Testis (tissue), 3 donors: ENCODE measurements around the gene NHLRC2. TPM values are rescaled to one million over a fixed set of nuclear protein-coding genes. Genes with fewer than 3 reads are reported as not detected.

Source experiments
- DNase-seq: peaks from one replicate; pipeline ENCODE4 v3.0.0-alpha.2; 2019
- H3K27ac ChIP-seq, 2 donors: fragments of 200-600 bp; sonication (generic); one replicate each; pipeline ENCODE4 v1.5.1; 2019
- H3K27me3 ChIP-seq: fragments of 200-600 bp; sonication (generic); one replicate; pipeline ENCODE4 v1.5.1; 2019
- H3K36me3 ChIP-seq: fragments of 200-600 bp; sonication (generic); one replicate; pipeline ENCODE4 v1.5.1; 2017; ENCODE audit warnings: low read depth; ENCODE audit errors: missing control alignments
- H3K4me1 ChIP-seq: fragments of 200-600 bp; sonication (generic); one replicate; pipeline ENCODE4 v1.5.1; 2019
- H3K4me3 ChIP-seq, 2 donors: fragments of 200-600 bp; sonication (generic); one replicate each; pipeline ENCODE4 v1.5.1; 2017 to 2019
- H3K9me3 ChIP-seq: fragments of 200-600 bp; sonication (generic); one replicate; pipeline ENCODE4 v1.5.1; 2017
- CTCF ChIP-seq, 3 experiments: fragments of 450-650 bp in 2 of 3; fragments of 200-600 bp in 1 of 3; sonication (generic) in 1 of 3; IDR thresholded peaks; one replicate each; pipeline ENCODE4 v1.5.1; 2016 to 2019; ENCODE audit warnings: antibody characterized with exemption in 3 of 3, mild to moderate bottlenecking in 2 of 3, moderate library complexity in 1 of 3
- POLR2A ChIP-seq: fragments of 450-650 bp; IDR thresholded peaks from one replicate; pipeline ENCODE4 v1.6.1; 2017; ENCODE audit warnings: antibody characterized with exemption, mild to moderate bottlenecking, moderate library complexity
- WGBS, 2 donors: methylation state at CpG; one replicate each; pipeline ENCODE4 v1.1.5; 2018; 5-methylcytosine and 5-hydroxymethylcytosine counted together
- intact Hi-C: fragments of 100-400 bp; cut with DNase I; formaldehyde crosslinking; loops from one replicate; pipeline ENCODE4 v1.15.1; 2023; ENCODE audit warnings: low total_unique reads
- polyA plus RNA-seq: library from polyadenylated mRNA; stranded (reverse); fragments of 350-450 nt; fragmentation: Illumina TruSeq; extraction: RNeasy Lipid Tissue Mini Kit (QIAGEN cat#74804); gene quantifications from one replicate; pipeline ENCODE4 v1.2.3, GENCODE V29; 2014; ENCODE audit warnings: low read depth, low replicate concordance; ENCODE audit not compliant: insufficient read depth
- total RNA-seq, 2 donors: library from RNA; depleted of rRNA; stranded (reverse); fragments of >200 nt; gene quantifications; one replicate each; pipeline ENCODE4 v1.2.3, GENCODE V29; 2016

The NHLRC2 gene
- total and polyA plus RNA-seq, 3 donors from 2014 or later: 8.7 to 37.7 (median 34.3) TPM

GRCh38 chr10:113879691-113880090, 25.2 kb downstream of the NHLRC2 start:
- no peak for TF ChIP-seq POLR2A
- no peak for TF ChIP-seq CTCF (IDR thresholded peaks at IDR 0.05)
- no peaks in the 10 kb centered on the region for H3K9me3 ChIP-seq
- no peaks in the 10 kb centered on the region for H3K27me3 ChIP-seq
- intact Hi-C loops: no loop called here
- DNase-seq: no peak
- 59 to 70% methylated on average over 2 of the region's 2 CpGs for WGBS, 2 donors
- H3K36me3 ChIP-seq: no peaks in the 10 kb centered on the region
- H3K4me3 ChIP-seq: no peak overlapping the region
- peaks cover 4% of the 10 kb centered on the region for H3K4me1 ChIP-seq
- peak overlapping the region in 1 of 2 donors; percentile 19 for H3K27ac ChIP-seq

- no peak for DNase-seq
- WGBS, 2 donors: 48 to 64% methylated on average over 1 of the region's 1 CpG
- no peak overlapping the region for H3K4me3 ChIP-seq
- peaks cover 4% of the 10 kb centered on the region for H3K4me1 ChIP-seq
- H3K27ac ChIP-seq: no peak overlapping the region
- no peaks in the 10 kb centered on the region for H3K36me3 ChIP-seq
- no peaks in the 10 kb centered on the region for H3K27me3 ChIP-seq
- TF ChIP-seq POLR2A: no peak
- TF ChIP-seq CTCF (IDR thresholded peaks at IDR 0.05): no peak
- intact Hi-C loops: no loop called here
- no peaks in the 10 kb centered on the region for H3K9me3 ChIP-seq
Observed at GRCh38 chr10:113880236-113880635, 25.8 kb downstream of the NHLRC2 start.

- H3K4me1 ChIP-seq: peaks cover 4% of the 10 kb centered on the region
- no peaks in the 10 kb centered on the region for H3K27me3 ChIP-seq
- H3K9me3 ChIP-seq: no peaks in the 10 kb centered on the region
- H3K4me3 ChIP-seq: no peak overlapping the region
- WGBS, 2 donors: 93 to 96% methylated on average over 2 of the region's 2 CpGs
- DNase-seq: no peak
- TF ChIP-seq CTCF (IDR thresholded peaks at IDR 0.05): no peak
- no peak for TF ChIP-seq POLR2A
- H3K36me3 ChIP-seq: no peaks in the 10 kb centered on the region
- no peak overlapping the region for H3K27ac ChIP-seq
- intact Hi-C loops: no loop called here
Observed at GRCh38 chr10:113882240-113882639, 27.8 kb downstream of the NHLRC2 start.

- Histone ChIP-seq H3K4me1 (no peaks in the 10 kb centered on the region), H3K9me3 (no peaks in the 10 kb centered on the region), H3K36me3 (no peaks in the 10 kb centered on the region), H3K27me3 (no peaks in the 10 kb centered on the region), H3K27ac (no peak overlapping the region), H3K4me3 (no peak overlapping the region)
- intact Hi-C loops: no loop called here
- WGBS, 2 donors: 85 to 90% methylated on average over 2 of the region's 2 CpGs
- no peak for TF ChIP-seq CTCF (IDR thresholded peaks at IDR 0.05)
- TF ChIP-seq POLR2A: no peak
- no peak for DNase-seq
Observed at GRCh38 chr10:113889911-113890310, 35.5 kb downstream of the NHLRC2 start.

- H3K4me1 ChIP-seq: no peaks in the 10 kb centered on the region
- H3K4me3 ChIP-seq: no peak overlapping the region
- intact Hi-C loops: no loop called here
- no peaks in the 10 kb centered on the region for H3K27me3 ChIP-seq
- no peaks in the 10 kb centered on the region for H3K9me3 ChIP-seq
- TF ChIP-seq CTCF (IDR thresholded peaks at IDR 0.05): no peak
- TF ChIP-seq POLR2A: no peak
- 85% methylated on average over 4 of the region's 4 CpGs for WGBS, 2 donors
- no peak for DNase-seq
- no peaks in the 10 kb centered on the region for H3K36me3 ChIP-seq
- H3K27ac ChIP-seq: no peak overlapping the region
Observed at GRCh38 chr10:113890769-113891168, 36.3 kb downstream of the NHLRC2 start.
